DMS153 treated with DMSO at 0.1 percent for 48 hours (cell line): ENCODE measurements around the gene HRNR.

ENCODE experiments used
- DNase-seq: peaks from one replicate; lab custom pipeline; 2025; ENCODE audit not compliant: unreplicated experiment; lab: John Stamatoyannopoulos, UW

HRNR gene

DNA sequence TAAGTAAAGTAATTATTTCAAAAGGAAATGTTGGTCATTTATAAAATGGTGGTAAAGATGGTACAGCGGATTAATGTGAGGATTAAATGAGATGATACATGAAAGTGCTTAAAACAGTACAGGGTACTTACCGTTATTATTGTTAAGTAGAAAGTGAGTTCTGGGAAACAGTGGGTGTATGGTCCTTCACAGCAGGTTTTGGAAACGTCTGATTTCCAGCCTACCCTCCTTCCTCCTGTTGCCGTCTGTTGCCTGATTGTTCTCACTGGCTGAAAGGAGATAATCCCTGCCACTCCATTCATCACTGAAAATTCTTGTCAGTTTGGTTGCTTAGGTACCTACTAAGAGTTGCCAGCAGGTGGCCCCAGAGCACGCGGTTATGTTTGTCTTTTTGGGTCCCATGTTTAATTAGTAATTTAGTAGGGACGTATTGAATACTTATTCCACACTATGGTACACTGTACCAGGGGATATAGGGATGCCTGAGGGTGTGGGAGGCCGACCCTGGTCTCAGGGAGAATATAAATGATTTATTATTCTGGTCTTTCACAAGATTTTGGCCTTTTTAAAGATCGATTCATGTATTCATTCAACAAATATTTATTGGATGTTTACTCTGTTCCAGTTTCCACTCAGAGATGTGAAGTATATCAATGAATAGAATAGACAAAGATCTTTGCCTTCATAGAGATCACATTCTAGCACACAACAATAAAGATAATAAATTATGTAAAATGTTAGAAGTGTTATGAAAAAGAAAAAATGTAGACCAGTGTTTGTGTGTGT, 34.1 kb downstream of the HRNR start:
- peak; percentile 69 for DNase-seq

DNA sequence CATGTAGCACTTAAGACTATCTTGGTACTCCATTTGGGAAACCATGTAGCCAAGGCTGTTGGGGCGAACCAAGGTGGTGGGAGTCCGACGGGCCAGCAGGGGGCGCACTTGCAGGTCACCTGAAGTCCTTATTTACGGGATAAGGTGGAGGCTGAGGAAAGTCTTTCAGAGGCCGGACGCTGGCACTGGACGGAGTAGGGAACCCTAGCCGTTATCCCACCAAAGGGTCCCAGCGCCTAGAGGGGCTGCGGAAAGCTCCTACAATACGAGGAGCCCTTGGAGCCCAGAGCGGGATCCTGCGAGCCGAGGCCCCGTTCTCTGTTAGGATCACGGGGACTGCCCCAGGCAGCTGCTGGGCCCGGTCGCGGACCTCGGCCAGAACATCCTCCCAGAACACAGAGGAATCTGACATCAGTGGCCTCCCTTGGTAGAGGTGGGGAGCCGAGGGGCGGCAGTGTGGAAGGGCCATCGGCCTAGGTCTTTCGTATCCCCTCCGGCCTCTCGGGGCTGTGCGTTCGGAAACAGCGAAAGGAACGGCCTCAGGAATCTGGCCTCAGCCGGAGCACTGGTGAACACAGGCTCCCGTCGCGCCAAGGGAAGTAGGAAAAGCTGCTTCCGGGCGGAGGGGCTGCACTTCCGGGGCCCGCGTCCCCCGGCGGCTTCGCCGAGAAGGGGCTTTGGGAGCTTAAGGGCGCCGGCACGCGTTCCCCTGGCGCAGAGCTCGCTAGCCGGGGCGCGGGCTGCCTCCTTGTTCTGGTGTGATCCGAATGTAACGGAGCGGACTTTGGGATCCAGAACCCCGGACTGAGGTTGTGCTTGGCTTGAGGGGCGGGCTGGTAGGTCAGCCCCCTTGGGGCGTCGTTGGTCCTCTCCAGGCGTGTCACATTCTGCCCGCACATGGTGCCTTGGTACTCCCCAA, 35.1 kb downstream of the HRNR start:
- DNase-seq, result peak; percentile 10

DNA sequence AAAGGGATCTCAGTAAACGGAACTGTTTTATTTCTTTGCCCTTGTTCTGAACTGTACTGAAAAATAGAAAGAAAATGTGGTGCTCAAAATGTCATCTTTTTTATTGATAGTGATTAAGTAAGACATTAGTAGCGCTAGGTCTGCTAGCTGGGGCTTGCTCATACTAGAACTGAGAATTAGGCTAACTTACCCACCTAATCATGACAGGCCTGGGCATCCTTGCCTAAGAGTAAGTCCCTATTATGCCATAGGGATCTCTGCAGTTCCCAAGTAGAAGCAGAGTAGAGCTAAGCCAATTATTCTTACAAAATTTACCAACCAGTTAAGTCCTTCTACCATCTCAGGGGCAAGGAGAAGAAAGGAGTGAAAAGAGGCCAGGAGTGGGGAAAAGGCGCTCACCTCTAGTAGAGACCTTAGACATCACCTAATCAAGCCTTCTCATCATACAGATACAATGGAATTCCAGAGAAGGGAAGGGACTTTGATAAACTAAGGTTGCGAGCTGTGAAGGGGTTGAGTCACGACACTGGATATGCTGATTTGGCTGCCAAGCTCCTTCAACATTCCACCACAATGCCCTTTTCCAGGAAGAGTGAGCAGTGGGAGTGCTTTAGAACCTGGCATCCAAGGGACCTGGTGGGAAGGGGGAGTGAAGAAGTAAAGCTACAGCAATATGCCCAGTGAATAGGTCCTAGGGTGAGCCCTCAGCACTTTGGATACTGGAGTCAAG, 37.3 kb downstream of the HRNR start:
- DNase-seq, result no peak

GRCh38 chr1:152185544-152186391, 38.2 kb downstream of the HRNR start:
- peak; percentile 72 for DNase-seq

- DNase-seq, result no peak
Observed at GRCh38 chr1:152182944-152183361, 41.0 kb downstream of the HRNR start.

DNA sequence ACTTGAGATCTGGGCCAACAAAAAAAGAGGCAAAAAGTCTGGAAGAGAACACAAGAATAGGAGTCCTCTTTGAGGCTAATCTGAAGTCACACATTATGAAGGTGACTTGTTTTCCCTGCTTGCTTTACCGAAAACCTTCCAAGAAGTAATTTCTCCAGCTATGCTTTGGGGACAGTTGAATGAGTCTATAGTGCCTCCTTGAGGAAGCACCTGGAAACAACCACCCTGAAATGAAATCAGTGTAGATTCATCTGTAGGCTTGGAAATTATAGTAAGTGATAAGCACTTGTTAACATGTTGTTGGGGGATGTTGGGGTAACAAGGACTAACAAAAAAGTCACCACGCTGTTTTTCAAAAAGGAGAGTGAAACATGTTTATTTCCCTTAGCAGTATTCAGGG, 41.6 kb downstream of the HRNR start:
- no peak for DNase-seq

GRCh38 chr1:152179566-152179965, 44.4 kb downstream of the HRNR start:
- no peak for DNase-seq

- DNase-seq, result no peak
Observed at GRCh38 chr1:152170287-152170905, 53.6 kb downstream of the HRNR start.

DNA sequence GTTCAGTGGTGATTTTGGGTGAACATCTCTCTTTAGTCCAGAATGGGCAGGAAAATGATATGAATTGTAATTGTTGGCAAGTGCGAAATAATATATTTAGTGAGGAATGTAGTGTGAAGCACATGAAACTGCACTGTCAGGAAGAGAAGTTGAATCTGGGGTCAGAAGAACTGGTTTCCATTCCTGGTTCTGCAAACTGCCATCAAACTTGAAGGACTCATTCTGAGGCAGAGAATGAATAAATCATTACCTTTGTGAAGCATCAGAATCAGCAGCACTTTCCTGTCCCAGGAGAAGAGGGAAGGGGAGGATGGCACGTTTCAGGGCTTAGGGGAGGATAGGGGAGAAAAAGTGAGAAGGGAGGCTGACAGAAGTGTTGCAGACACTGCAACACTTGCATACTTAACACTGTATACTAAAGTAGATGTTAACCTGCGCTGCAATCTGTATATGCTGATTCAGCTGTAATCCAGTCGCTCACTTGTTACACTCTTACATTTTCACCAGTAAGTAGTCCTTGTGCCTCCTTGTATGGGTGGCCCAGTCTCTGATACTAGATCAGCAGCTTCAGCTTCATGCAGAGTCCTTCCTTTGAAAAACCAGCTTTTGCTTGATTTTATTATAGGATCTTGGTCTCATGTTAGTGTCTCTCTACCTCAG, 54.5 kb downstream of the HRNR start:
- no peak for DNase-seq

DNA sequence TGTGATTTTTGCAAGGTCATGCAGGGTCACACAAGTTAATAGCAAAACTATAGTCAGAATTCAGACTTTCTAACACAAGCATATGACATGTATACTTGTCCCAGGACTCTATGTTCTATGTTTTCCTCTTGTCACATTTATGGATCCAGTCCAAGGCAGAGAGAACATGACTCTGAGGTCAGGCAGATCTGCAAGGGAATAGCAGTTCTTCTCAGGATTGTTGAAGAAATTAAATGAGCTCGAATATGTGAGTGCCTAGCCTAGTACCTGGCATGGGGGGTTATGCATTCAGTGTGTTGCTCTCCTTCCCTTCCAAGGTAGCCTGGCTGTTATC, 55.5 kb downstream of the HRNR start:
- no peak for DNase-seq

- DNase-seq, result no peak
Observed at GRCh38 chr1:152167835-152168534, 56.0 kb downstream of the HRNR start.

DNA sequence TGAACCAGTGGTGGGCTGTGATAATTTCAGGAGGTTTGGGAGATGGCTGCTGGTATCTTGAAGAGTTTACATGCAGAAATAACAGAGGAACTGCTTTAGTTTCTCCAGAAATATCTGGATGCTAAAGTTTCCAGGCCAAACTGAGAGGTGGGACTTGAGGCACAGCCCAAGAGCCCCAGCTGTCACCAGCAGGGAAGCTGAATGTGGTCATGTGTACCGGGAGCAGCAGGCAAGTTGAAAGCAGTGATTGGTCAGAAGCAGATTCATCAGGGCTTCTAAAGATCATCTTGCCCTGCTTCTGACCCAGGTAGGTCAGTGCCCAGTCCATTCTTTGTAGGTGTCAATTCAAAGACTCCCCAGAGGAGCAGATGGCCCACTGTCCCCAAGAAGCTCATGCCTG, 57.0 kb downstream of the HRNR start:
- DNase-seq, result no peak

DNA sequence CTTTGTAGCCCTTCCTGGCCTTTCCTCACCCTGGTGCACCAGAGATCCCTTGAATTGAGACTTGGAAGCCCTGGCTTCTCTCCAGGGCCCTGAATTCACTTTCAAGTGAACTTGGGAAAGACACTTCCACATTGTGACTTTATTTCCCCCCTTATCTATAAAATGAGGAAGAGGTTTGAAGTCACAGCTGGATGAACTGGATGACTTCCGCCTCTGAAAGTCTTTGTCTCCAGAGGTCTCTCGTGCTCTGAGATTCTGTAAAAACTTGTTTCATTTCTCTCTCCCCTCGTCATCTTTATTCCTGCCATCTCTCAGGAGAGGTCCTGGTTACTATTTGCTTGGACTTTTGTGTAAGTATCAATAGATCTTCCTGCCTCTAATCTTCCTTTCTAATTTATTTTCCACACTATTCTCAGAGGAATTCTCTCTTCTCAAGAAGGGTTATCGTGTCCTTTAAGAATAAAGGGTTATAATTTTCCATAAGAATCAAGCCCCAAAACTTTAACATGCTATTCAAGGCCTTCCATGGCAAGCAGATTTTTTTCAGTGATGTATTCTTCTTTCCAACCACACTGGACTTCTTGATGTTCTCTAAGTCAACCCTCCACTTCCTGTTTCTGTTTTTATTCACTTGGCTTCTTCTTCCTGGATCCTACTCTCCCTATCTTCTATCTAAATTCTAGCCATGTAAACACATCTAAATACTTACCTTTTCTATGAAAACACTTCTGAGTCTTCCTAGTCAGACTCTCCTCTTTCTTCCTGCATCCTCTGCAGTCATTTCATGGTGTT, 58.5 kb downstream of the HRNR start:
- no peak for DNase-seq

- DNase-seq, result no peak
Observed at GRCh38 chr1:152164517-152165136, 59.4 kb downstream of the HRNR start.

GRCh38 chr1:152162792-152163463, 61.1 kb downstream of the HRNR start:
- no peak for DNase-seq
